Progenitor cell of endocrine pancreas (in vitro differentiated cells): ENCODE data around the gene CENATAC. TPM values are rescaled to one million over a fixed set of nuclear protein-coding genes. Genes with fewer than 3 reads are reported as not detected.
A peak's percentile ranks its signal among the peaks of the same experiment; 100 is the strongest.
"Not testable (repeated sequence)": the region's sequence is repeated elsewhere in the genome, so short reads cannot be mapped to it uniquely, and the experiment has no call there.

Experiments used
- DNase-seq: peaks from one replicate; pipeline ENCODE4 v3.0.0; 2021; ENCODE audit warnings: low spot score; ENCODE audit not compliant: unreplicated experiment
- H3K27ac Mint-ChIP-seq: 2 replicates; pipeline ENCODE4 v1.8.0; 2021; ENCODE audit warnings: mild to moderate bottlenecking, moderate library complexity, mixed read lengths
- H3K27me3 Mint-ChIP-seq: 2 replicates; pipeline ENCODE4 v1.8.0; 2021; ENCODE audit warnings: mixed read lengths
- H3K36me3 Mint-ChIP-seq: 2 replicates; pipeline ENCODE4 v1.8.0; 2022; ENCODE audit warnings: mixed read lengths; ENCODE audit not compliant: insufficient read depth
- H3K4me1 Mint-ChIP-seq: 2 replicates; pipeline ENCODE4 v1.8.0; 2021; ENCODE audit warnings: low read depth, mixed read lengths
- H3K4me3 Mint-ChIP-seq: 2 replicates; pipeline ENCODE4 v1.8.0; 2021; ENCODE audit warnings: low read depth, mild to moderate bottlenecking, moderate library complexity, mixed read lengths
- H3K9me3 Mint-ChIP-seq: 2 replicates; pipeline ENCODE4 v1.8.0; 2021; ENCODE audit warnings: low read depth, mixed read lengths
- CTCF ChIP-seq: fragments of 200-600 bp; sonication (generic); IDR thresholded peaks from one replicate; pipeline ENCODE4 v1.5.0; 2021; ENCODE audit warnings: antibody characterized with exemption, mild to moderate bottlenecking; ENCODE audit not compliant: unreplicated experiment
- total RNA-seq: library from RNA; stranded (reverse); gene quantifications from 2 replicates; pipeline ENCODE4 v1.2.1, GENCODE V29; 2021

The CENATAC gene
- total RNA-seq, 1 donor from 2014 or later, result 56.5 TPM

GRCh38 chr11:119012629-119013170 lies 14.8 kb downstream of the CENATAC start:
- H3K36me3 Mint-ChIP-seq, result peaks cover 32% of the 10 kb centered on the region
- no peak overlapping the region for H3K4me3 Mint-ChIP-seq
- TF ChIP-seq CTCF, result no peak
- peaks cover 5% of the 10 kb centered on the region for H3K4me1 Mint-ChIP-seq
- H3K27ac Mint-ChIP-seq, result peak overlapping the region; percentile 22
- H3K27me3 Mint-ChIP-seq, result no peaks in the 10 kb centered on the region
- DNase-seq, result no peak
- no peaks in the 10 kb centered on the region for H3K9me3 Mint-ChIP-seq

- Mint-ChIP-seq H3K27ac (no peak overlapping the region), H3K4me1 (peaks cover 9% of the 10 kb centered on the region), H3K4me3 (no peak overlapping the region), H3K36me3 (peaks cover 27% of the 10 kb centered on the region), H3K9me3 (no peaks in the 10 kb centered on the region), H3K27me3 (no peaks in the 10 kb centered on the region)
- no peak for DNase-seq
- no peak for TF ChIP-seq CTCF
Measured at GRCh38 chr11:119014209-119014924, 16.4 kb downstream of the CENATAC start.

- no peak for TF ChIP-seq CTCF
- H3K9me3 Mint-ChIP-seq, result no peaks in the 10 kb centered on the region
- H3K27me3 Mint-ChIP-seq, result no peaks in the 10 kb centered on the region
- H3K27ac Mint-ChIP-seq, result peak overlapping the region; percentile 9
- peak overlapping the region; percentile 6 for H3K4me3 Mint-ChIP-seq
- H3K36me3 Mint-ChIP-seq, result peaks cover 29% of the 10 kb centered on the region
- no peak for DNase-seq
- H3K4me1 Mint-ChIP-seq, result peaks cover 17% of the 10 kb centered on the region
Measured at GRCh38 chr11:119015054-119015611, 17.2 kb downstream of the CENATAC start.

GRCh38 chr11:119016216-119017009 lies 18.5 kb downstream of the CENATAC start:
- no peak for DNase-seq
- peaks cover 19% of the 10 kb centered on the region for H3K4me1 Mint-ChIP-seq
- H3K27me3 Mint-ChIP-seq, result no peaks in the 10 kb centered on the region
- TF ChIP-seq CTCF, result no peak
- peak overlapping the region; percentile 100 for H3K4me3 Mint-ChIP-seq
- H3K9me3 Mint-ChIP-seq, result no peaks in the 10 kb centered on the region
- H3K27ac Mint-ChIP-seq, result peak overlapping the region; percentile 29
- H3K36me3 Mint-ChIP-seq, result peaks cover 28% of the 10 kb centered on the region

- Mint-ChIP-seq H3K4me1 (peaks cover 20% of the 10 kb centered on the region), H3K27ac (peak overlapping the region; percentile 100), H3K36me3 (peaks cover 31% of the 10 kb centered on the region), H3K4me3 (peak overlapping the region; percentile 100)
- H3K27me3 Mint-ChIP-seq, H3K9me3 Mint-ChIP-seq, DNase-seq: not testable (repeated sequence)
Measured at GRCh38 chr11:119017377-119017776, 19.4 kb downstream of the CENATAC start.
